Coronary artery (tissue), 2 donors: ENCODE data around the gene WIPF2.
"Not testable (repeated sequence)": the region's sequence is repeated elsewhere in the genome, so short reads cannot be mapped to it uniquely, and the experiment has no call there.

Experiments
- DNase-seq: peaks from one replicate; pipeline ENCODE4 v3.0.0-alpha.2; 2017; ENCODE audit warnings: low spot score
- H3K27ac ChIP-seq, 2 donors: fragments of 200-600 bp; sonication (generic); one replicate each; pipeline ENCODE4 v1.5.1; 2016 to 2019
- H3K4me3 ChIP-seq: fragments of 200-600 bp; sonication (generic); 2 replicates; pipeline ENCODE4 v1.5.1; 2016; ENCODE audit warnings: mild to moderate bottlenecking, moderate library complexity
- TF ChIP-seq, protein P1 (sequence below): fragments of 200-600 bp; sonication (generic); IDR thresholded peaks from one replicate; pipeline ENCODE4 v1.5.1; 2019; ENCODE audit warnings: antibody characterized with exemption

The WIPF2 gene

DNA sequence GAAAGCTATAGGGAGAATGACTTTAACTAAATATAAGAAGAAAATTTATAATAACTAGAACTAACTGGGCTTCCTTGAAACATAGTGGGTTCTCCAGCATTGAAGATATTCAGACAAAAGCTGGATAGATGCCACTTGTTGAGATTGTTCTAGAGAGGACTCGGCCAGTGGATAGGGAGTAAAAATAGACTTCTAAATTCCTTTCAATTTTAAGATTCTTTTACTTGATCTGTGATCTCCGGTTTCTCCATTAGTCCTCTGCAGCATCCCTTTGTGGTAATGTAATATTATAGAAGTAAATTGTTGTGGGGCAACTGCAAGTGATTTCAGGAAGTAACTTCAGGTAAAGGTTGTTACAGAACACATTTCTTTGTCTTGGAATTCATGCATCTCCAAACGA is 79.6 kb downstream of the WIPF2 start:
- H3K27ac ChIP-seq: no peak overlapping the region
- no peak overlapping the region for H3K4me3 ChIP-seq
- TF ChIP-seq, protein P1, sequence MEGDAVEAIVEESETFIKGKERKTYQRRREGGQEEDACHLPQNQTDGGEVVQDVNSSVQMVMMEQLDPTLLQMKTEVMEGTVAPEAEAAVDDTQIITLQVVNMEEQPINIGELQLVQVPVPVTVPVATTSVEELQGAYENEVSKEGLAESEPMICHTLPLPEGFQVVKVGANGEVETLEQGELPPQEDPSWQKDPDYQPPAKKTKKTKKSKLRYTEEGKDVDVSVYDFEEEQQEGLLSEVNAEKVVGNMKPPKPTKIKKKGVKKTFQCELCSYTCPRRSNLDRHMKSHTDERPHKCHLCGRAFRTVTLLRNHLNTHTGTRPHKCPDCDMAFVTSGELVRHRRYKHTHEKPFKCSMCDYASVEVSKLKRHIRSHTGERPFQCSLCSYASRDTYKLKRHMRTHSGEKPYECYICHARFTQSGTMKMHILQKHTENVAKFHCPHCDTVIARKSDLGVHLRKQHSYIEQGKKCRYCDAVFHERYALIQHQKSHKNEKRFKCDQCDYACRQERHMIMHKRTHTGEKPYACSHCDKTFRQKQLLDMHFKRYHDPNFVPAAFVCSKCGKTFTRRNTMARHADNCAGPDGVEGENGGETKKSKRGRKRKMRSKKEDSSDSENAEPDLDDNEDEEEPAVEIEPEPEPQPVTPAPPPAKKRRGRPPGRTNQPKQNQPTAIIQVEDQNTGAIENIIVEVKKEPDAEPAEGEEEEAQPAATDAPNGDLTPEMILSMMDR: no peak
- no peak for DNase-seq

DNA sequence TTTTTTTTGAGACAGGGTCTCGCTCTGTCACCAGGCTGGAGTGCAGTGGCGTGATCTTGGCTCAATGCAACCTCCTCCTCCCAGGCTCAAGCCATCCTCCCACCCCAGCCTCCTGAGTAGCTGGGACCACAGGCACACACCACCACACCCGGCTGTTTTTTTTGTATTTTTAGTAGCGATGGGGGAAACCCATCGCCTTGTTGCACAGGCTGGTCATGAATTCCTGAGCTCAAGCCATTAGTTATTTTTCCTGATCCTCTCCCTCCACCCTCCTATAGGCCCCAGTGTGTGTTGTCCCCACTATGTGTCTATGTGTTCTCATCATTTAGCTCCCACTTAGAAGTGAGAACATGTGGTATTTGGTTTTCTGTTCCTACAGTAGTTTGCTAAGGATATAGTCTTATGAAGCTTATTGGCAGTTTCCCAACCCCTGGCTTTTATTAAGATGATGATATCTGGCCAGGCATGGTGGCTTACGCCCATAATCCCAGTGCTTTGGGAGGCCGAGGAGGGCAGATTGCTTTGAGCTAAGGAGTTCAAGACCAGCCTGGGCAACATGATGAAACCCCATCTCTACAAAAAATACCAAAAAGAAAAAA is 80.2 kb downstream of the WIPF2 start:
- H3K27ac ChIP-seq: peak overlapping the region in 1 of 2 donors; percentile 1
- DNase-seq: peak; percentile 54
- H3K4me3 ChIP-seq: not testable (repeated sequence)

DNA sequence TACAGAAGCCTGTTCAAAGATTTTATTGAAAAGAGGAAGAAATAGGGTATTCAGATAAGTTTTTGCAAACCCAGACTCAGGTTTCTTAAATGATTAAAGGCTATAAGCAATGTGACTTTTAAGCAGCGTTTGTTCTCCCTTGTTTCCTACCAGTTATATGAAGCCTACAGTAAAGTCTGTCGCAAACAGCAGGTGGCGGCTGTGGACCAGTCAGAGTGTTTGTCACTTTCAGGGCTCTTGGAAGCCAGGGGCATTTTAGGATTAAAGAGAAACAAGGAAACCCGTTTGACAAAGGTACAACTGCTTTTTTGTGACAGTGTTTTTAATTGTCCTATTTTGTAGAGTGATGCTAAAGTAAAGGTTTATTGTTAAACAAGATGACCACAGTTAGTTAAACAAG is 82.2 kb downstream of the WIPF2 start:
- Histone ChIP-seq H3K4me3 (no peak overlapping the region), H3K27ac (no peak overlapping the region)
- TF ChIP-seq, protein P1: no peak
- peak; percentile 22 for DNase-seq

DNA sequence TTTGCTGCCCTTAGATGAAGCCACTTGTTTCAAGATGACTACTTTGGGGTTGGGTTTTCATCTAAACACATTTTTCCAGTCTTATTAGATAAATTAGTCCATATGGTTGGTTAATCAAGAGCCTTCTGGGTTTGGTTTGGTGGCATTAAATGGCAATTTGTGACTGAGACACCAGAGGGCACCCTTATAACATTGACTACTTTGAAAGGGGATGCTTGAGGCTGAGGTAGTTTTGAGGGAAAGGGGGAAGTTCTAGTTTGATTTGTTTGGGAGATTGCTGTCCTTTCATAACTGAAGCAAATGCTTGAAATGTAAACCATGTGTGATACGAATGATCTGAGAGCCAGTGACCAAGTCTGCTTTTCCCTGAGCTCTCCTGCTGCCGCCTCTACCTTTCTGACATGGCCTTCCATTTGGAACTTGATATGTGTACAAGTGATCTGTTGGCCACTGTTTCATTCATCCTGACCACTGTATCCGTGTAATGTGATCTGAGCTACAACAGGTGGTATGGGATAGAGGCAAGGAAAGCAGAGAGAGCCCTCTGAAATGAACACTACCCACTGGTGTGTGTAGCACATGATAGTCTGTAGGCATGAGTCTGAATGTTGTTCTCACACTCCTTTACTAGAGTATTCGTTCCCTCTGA is 84.0 kb downstream of the WIPF2 start:
- Histone ChIP-seq H3K27ac (no peak overlapping the region), H3K4me3 (no peak overlapping the region)
- peak; percentile 62 for DNase-seq
- TF ChIP-seq, protein P1: peak; percentile 61

DNA sequence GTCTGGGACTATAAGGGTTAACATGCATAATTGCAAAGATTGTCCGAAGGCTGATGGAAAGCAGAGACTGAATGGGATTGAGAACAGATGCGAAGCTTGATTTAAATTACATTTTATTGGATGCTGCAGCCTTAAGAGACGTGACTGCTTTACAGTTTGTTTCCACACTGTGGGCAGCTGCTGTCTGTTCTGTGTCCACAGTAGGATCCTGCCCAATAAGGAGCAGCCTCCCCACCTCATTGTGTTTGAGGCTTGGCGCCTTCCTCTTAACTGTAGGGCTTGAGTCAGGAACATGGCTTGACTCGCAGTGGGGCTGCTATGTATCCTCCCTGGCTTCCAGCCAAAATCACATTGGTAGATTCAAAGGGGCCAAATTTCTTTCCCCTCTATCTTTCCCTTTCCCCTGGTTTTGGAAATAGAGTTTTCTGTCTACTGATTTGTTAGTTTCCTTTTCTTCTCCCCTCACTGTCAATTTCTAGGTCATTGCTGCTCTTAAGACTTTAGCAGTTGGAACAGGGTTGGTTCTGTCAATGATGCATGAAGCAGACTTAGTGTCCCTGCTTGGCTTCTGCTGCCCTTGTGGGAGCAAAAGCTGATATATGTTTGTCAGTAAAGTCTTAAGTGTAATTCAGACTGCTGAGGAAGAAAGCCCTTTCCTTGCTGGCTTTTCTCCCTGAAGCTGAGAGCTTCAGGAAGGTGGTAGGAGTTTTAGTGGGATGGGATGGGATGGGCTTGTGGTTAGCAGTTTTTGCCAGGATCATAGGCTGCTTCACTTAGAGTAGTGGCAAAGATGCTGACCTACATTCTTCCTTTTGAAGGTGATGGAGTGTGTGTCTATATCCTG is 84.8 kb downstream of the WIPF2 start:
- Histone ChIP-seq H3K4me3 (no peak overlapping the region), H3K27ac (peak overlapping the region in 1 of 2 donors; percentile 14)
- peak; percentile 76 for DNase-seq
- TF ChIP-seq, protein P1: no peak

DNA sequence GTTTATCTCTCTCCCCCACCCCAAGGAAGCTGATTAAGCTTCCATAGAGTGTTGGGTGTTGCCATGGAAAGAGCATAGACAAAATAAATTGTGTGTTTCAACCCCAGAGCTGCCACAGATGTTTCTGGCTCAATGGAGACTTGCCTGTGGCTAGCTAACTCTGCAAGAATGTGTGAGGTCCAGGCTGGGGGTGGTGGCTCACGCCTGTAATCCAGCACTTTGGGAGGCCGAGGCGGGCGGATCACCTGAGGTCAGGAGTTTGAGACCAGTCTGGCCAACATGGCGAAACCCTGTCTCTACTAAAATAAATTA is 85.4 kb downstream of the WIPF2 start:
- H3K4me3 ChIP-seq: not testable (repeated sequence)
- DNase-seq: peak; percentile 68
- H3K27ac ChIP-seq: peak overlapping the region in 1 of 2 donors; percentile 4

DNA sequence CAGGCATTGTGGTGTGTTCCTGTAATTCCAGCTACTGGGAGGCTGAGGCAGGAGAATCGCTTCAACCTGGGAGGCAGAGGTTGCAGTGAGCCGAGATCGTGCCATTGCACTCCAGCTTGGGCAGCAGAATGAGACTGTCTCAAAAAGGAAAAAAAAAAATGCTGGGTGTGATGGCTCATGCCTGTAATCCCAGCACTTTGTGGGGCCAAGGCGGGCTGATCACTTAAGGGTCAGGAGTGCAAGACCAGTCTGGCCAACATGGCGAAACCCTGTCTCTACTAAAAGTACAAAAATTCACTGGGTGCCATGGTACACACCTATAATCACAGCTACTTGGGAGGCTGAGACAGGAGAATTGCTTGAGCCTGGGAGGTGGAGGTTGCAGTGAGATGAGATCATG is 85.8 kb downstream of the WIPF2 start:
- DNase-seq: peak; percentile 58
- H3K27ac ChIP-seq: peak overlapping the region in 1 of 2 donors; percentile 4

DNA sequence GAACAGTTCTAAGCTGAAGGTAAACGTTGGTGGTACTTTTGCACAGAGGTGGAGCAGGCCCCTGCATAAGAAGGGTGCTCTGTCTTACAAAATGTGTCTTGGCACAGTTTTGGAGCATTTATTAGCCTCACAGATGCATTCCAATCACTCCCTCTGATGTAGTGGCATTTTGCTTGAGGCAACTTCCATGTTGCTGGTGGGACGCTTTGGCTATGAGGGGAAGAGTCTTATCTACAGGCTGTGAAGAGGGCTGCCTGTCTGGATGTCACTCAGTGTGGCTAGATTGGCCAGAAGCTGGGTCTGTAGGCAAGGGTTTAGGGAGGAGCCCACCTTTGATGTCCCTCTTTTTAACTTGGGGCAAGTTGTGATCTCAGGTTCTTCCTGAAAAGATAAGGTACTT is 87.3 kb downstream of the WIPF2 start:
- Histone ChIP-seq H3K4me3 (no peak overlapping the region), H3K27ac (peak overlapping the region in 1 of 2 donors; percentile 63)
- DNase-seq: peak; percentile 17
- TF ChIP-seq, protein P1: no peak

More for the DNA sequence above, 85.8 kb downstream of the WIPF2 start:
- H3K4me3 ChIP-seq: not testable (repeated sequence)
